ENCODE data around the gene DNHD1. TPM values are rescaled to one million over a fixed set of nuclear protein-coding genes. Genes with fewer than 3 reads are reported as not detected.

The DNHD1 gene
- total RNA-seq, 2 donors from 2014 or later, result 7.4 to 11.8 TPM

- TF ChIP-seq CTCF (IDR thresholded peaks at IDR 0.05), result no peak
- H3K27ac ChIP-seq, result no peak overlapping the region
- H3K4me1 ChIP-seq, result no peaks in the 10 kb centered on the region
- H3K36me3 ChIP-seq, result no peaks in the 10 kb centered on the region
- H3K27me3 ChIP-seq, result no peaks in the 10 kb centered on the region
- DNase-seq, result no peak
- no peak overlapping the region for H3K4me3 ChIP-seq
- H3K9ac ChIP-seq (ENCODE audit: low read depth in 2 of 2, low read length in 2 of 2), result no peak overlapping the region
- intact Hi-C loops (cut with DNase I), result no loop called here
- H3K9me3 ChIP-seq, result no peaks in the 10 kb centered on the region
Observed at GRCh38 chr11:6578134-6578533, 81.1 kb downstream of the DNHD1 start.

DNA sequence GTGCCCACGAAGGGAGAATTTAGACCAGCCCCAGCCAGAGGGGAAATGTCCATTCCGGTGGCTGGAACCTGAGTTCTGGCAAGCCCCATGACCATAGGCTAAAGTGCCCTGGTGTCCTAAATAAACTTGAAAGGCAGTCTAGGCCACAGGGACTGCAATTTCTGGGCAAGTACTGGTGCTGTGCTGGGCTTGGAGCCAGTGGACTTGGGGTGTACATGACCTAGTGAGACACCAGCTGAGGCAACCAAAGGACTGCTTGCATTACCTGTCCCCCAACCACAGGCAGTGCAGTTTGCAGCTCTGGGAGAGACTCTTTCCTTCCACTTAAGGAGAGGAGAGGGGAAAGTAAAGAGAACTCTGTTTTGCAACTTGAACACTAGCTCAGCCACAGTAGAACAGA is 82.6 kb downstream of the DNHD1 start:
- no peaks in the 10 kb centered on the region for H3K27me3 ChIP-seq
- H3K4me3 ChIP-seq, result no peak overlapping the region
- no peak overlapping the region for H3K27ac ChIP-seq
- no peaks in the 10 kb centered on the region for H3K36me3 ChIP-seq
- intact Hi-C loops (cut with DNase I), result no loop called here
- no peak for TF ChIP-seq CTCF (IDR thresholded peaks at IDR 0.05)
- H3K9ac ChIP-seq (ENCODE audit: low read depth in 2 of 2, low read length in 2 of 2), result no peak overlapping the region
- H3K9me3 ChIP-seq, result no peaks in the 10 kb centered on the region
- no peaks in the 10 kb centered on the region for H3K4me1 ChIP-seq
- no peak for DNase-seq

GRCh38 chr11:6583584-6583983 is 86.5 kb downstream of the DNHD1 start:
- Histone ChIP-seq H3K27ac (no peak overlapping the region), H3K36me3 (no peaks in the 10 kb centered on the region), H3K27me3 (no peaks in the 10 kb centered on the region), H3K4me1 (no peaks in the 10 kb centered on the region), H3K9ac (ENCODE audit: low read depth in 2 of 2, low read length in 2 of 2) (no peak overlapping the region), H3K9me3 (no peaks in the 10 kb centered on the region), H3K4me3 (no peak overlapping the region)
- intact Hi-C loops (cut with DNase I), result no loop called here
- DNase-seq, result no peak
- TF ChIP-seq CTCF (IDR thresholded peaks at IDR 0.05), result no peak

DNA sequence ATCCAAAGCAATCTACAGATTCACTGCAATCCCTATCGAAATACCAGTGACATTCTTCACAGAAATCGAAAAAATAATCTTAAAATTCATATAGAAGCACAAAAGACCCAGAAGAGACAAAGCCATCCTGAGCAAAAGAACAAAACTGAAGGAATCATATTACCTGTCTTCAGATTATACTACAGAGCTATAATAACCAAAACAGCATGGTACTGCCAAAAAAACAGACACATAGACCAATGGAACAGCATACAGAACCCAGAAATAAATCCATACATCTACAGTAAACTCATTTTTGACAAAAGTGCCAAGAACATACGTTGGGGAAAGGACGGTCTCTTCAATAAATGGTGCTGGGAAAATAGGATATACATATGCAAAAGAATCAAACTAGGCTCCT is 87.4 kb downstream of the DNHD1 start:
- H3K9ac ChIP-seq (ENCODE audit: low read depth in 2 of 2, low read length in 2 of 2), result no peak overlapping the region
- no peak overlapping the region for H3K27ac ChIP-seq
- no peaks in the 10 kb centered on the region for H3K36me3 ChIP-seq
- intact Hi-C loops (cut with DNase I), result no loop called here
- no peak for TF ChIP-seq CTCF (IDR thresholded peaks at IDR 0.05)
- no peak for DNase-seq
- no peaks in the 10 kb centered on the region for H3K4me1 ChIP-seq
- H3K9me3 ChIP-seq, result no peaks in the 10 kb centered on the region
- no peaks in the 10 kb centered on the region for H3K27me3 ChIP-seq
- H3K4me3 ChIP-seq, result no peak overlapping the region

DNA sequence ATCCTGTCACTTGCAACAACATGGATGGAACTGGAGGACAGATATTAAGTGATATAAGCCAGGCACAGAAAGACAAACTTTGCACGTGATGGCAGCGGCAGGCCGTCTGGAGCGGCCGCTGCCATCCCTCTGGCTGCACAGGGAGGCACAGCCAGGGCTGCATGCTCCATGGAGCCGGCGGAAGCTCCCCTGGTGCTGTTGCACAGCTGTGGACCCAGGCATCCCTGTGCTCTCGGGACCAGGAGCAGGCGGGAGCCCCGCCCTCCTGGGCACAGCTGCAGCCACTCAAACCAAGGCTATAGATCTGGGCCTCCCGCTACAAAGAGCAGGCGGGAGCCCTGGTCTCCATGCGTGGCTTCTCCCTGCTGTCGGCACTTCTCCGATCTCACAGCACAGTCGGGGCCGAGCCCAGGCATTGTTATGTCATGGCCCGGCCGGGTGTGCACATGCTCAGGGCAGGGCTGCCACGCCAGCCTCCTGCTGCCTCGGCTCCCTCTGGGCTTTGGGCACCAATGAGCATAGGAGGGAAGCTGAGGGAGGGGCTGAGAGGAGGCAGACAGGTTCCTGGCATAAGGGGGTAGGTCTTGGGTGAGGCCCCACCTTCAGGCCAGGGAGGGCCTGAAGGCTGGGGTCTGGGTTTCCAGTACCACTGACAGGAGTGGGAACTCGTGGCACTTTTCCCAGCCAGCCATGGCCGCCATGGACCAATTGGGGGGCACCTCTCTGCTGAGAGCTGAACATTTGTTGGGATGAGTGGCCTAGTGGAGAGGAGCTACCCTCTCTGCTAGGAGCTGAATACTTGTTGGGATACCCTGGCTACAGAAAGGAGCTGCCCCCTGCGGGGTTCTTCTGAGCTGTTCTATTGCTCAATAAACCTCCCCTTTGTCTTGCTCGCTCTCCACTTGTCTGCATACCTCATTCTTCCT is 89.6 kb downstream of the DNHD1 start:
- H3K27me3 ChIP-seq, result no peaks in the 10 kb centered on the region
- intact Hi-C loops (cut with DNase I), result no loop called here
- peak; percentile 14 for DNase-seq
- H3K36me3 ChIP-seq, result no peaks in the 10 kb centered on the region
- TF ChIP-seq CTCF (IDR thresholded peaks at IDR 0.05), result no peak
- no peaks in the 10 kb centered on the region for H3K9me3 ChIP-seq
- H3K27ac ChIP-seq, result no peak overlapping the region
- H3K9ac ChIP-seq (ENCODE audit: low read depth in 2 of 2, low read length in 2 of 2), result no peak overlapping the region
- H3K4me3 ChIP-seq, result no peak overlapping the region
- H3K4me1 ChIP-seq, result no peaks in the 10 kb centered on the region

Data from colonic mucosa (tissue), 4 donors.